Bronchial epithelial cell (primary cell): Measurements from ENCODE around the gene EIF3C. TPM values are rescaled to one million over a fixed set of nuclear protein-coding genes. Genes with fewer than 3 reads are reported as not detected.
"Not testable (repeated sequence)": the region's sequence is repeated elsewhere in the genome, so short reads cannot be mapped to it uniquely, and the experiment has no call there.

Experiments used
- DNase-seq: peaks from one replicate; pipeline ENCODE4 v3.0.0-alpha.2; 2010; ENCODE audit warnings: low read depth
- FAIRE-seq: peaks from 2 replicates; lab custom pipeline; 2011; peaks lifted over from hg19 to GRCh38; lab: Jason Lieb, UNC
- H3K27me3 ChIP-seq: 2 replicates; pipeline ENCODE4 v1.5.1; 2011; ENCODE audit warnings: low read length; ENCODE audit not compliant: control insufficient read depth, insufficient read depth
- H3K36me3 ChIP-seq: 2 replicates; pipeline ENCODE4 v1.5.1; 2011; ENCODE audit warnings: low read length; ENCODE audit not compliant: control insufficient read depth, insufficient read depth
- H3K4me3 ChIP-seq: 2 replicates; pipeline ENCODE4 v1.5.1; 2011; ENCODE audit warnings: mild to moderate bottlenecking, low read depth, low read length, control low read depth
- total RNA-seq: library from RNA; depleted of rRNA; stranded (reverse); fragments of >200 nt; gene quantifications from 2 replicates; pipeline ENCODE4 v1.2.1, GENCODE V29; 2014

The EIF3C gene, protein sequence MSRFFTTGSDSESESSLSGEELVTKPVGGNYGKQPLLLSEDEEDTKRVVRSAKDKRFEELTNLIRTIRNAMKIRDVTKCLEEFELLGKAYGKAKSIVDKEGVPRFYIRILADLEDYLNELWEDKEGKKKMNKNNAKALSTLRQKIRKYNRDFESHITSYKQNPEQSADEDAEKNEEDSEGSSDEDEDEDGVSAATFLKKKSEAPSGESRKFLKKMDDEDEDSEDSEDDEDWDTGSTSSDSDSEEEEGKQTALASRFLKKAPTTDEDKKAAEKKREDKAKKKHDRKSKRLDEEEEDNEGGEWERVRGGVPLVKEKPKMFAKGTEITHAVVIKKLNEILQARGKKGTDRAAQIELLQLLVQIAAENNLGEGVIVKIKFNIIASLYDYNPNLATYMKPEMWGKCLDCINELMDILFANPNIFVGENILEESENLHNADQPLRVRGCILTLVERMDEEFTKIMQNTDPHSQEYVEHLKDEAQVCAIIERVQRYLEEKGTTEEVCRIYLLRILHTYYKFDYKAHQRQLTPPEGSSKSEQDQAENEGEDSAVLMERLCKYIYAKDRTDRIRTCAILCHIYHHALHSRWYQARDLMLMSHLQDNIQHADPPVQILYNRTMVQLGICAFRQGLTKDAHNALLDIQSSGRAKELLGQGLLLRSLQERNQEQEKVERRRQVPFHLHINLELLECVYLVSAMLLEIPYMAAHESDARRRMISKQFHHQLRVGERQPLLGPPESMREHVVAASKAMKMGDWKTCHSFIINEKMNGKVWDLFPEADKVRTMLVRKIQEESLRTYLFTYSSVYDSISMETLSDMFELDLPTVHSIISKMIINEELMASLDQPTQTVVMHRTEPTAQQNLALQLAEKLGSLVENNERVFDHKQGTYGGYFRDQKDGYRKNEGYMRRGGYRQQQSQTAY
- 175 and 180 TPM in 2 replicates for total RNA-seq

DNA sequence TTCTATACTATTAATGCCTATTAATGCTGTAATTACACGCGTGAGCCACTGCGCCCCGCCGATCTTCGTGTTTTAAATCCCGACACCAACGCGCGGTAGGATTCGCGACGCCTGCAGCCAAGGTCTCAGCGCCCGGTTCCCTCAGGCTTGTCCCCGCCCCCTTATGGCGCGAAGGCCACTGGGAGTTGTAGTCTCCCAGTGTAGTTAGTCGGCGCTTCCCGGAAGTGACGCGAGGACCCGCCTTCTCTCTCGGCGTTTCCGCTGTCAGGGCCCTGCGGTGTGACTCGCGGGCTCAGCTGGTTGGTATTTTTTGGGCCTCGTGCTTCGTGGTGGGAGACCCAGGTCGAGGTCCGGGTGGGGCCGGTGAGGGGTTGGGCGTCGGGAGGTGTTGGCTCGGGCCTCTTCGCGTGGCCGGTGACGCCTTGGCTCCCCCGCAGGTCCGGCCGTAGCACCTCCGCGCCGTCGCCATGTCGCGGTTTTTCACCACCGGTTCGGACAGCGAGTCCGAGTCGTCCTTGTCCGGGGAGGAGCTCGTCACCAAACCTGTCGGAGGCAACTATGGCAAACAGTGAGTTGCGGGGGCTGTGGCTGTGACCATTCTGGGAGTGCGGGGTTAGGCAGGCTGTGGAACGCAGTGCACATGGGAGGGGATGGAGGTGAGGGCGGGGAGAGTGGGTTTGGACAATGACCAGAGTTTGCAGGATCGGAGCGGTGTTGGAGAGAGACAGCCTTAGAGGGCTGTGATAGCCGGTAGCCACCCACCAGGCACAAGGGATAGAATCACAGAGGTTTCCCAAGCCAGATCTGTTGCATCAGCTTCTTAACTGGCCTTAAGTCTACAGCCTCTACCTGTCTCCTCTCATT is at the start of gene EIF3C:
Gene EIF3C, plus strand, starts transcription at position 245 of the 864 bp plus-strand sequence. Its CDS starts 223 bp downstream, at position 468.
- peak within 1 kb of the TSS; percentile 39 for H3K4me3 ChIP-seq
- not testable (repeated sequence) for H3K36me3 ChIP-seq, FAIRE-seq, DNase-seq, H3K27me3 ChIP-seq

DNA sequence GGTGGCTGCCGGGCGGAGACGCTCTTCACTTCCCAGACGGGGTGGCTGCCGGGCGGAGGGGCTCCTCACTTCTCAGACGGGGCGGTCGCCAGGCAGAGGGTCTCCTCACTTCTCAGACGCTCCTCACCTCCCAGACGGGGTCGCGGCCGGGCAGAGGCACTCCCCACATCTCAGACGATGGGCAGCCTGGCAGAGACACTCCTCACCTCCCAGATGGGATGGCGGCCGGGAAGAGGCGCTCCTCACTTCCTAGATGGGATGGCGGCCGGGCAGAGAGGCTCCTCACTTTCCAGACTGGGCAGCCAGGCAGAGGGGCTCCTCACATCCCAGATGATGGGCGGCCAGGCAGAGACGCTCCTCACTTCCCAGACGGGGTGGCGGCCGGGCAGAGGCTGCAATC is 45.0 kb upstream of the EIF3C start:
- FAIRE-seq, H3K27me3 ChIP-seq, H3K4me3 ChIP-seq, H3K36me3 ChIP-seq, DNase-seq: not testable (repeated sequence)

DNA sequence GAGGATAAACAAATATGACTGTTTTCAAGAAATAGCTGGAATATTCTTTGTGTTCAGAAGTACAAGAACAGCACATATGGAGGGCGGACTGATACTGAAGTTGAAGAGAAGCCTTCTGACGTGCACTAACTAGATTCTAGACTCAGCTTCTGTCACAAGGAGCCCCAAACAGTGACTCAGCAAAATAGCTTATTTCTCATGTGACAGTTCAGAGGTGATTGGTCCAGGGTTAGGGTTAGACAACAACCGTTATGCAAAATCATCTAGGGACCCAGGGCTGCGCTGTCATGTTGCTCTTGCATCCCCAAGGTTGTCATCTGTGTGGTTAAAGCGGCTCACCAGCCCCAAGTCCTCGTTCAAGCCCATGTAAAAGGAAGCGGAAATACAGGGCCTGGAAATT is 43.8 kb upstream of the EIF3C start:
- not testable (repeated sequence) for H3K4me3 ChIP-seq, DNase-seq, FAIRE-seq, H3K27me3 ChIP-seq, H3K36me3 ChIP-seq

DNA sequence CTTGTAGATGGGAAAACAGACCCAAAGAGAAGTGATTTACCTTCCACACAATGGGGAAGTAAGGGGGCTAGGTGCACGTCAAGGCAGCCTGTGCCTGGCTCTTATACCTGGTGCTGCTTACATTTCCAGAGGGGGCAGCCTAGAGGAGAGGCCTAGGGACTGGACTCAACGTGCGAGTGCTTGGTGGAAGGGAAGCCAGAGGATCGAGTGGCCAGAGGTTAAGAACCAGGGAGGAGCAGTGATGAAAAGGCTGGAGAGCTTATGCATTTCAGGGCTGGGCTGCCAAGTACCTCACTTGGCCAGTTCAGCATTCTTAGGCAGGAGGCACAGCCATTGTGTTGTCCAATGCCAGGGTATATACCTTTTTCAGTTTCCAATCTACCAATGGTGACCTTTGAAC is 43.1 kb upstream of the EIF3C start:
- not testable (repeated sequence) for H3K27me3 ChIP-seq, H3K4me3 ChIP-seq, DNase-seq, H3K36me3 ChIP-seq, FAIRE-seq

- DNase-seq, H3K27me3 ChIP-seq, FAIRE-seq, H3K4me3 ChIP-seq, H3K36me3 ChIP-seq: not testable (repeated sequence)
These were observed 22.8 kb upstream of the EIF3C start for GRCh38 chr16:28688327-28688952.

DNA sequence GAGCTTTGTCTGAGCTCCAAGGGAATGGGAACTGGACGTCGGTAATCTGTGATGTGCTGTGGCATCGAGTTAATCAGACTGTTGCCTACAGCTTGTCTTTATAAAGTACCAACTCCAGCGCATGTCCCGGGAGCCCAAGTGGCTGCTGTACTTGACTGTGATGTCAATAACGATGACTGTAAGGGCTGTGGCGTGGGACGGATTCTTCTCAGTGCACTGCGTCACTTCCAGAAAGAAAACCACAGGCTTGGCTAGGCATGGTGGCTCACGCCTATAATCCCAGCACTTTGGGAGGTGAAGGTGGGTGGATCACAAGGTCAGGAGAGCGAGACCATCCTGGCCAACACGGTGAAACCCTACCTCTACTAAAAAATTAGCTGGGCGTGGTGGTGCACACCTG is 21.8 kb upstream of the EIF3C start:
- FAIRE-seq, H3K4me3 ChIP-seq, DNase-seq, H3K36me3 ChIP-seq, H3K27me3 ChIP-seq: not testable (repeated sequence)

- not testable (repeated sequence) for H3K27me3 ChIP-seq, H3K4me3 ChIP-seq, H3K36me3 ChIP-seq, DNase-seq, FAIRE-seq
These were observed 19.5 kb upstream of the EIF3C start for GRCh38 chr16:28691722-28692121.

GRCh38 chr16:28693257-28693950 is 17.9 kb upstream of the EIF3C start:
- FAIRE-seq, H3K36me3 ChIP-seq, H3K27me3 ChIP-seq, H3K4me3 ChIP-seq, DNase-seq: not testable (repeated sequence)

- not testable (repeated sequence) for DNase-seq, FAIRE-seq, H3K27me3 ChIP-seq, H3K4me3 ChIP-seq, H3K36me3 ChIP-seq
These were observed 11.5 kb upstream of the EIF3C start for GRCh38 chr16:28699792-28700191.

GRCh38 chr16:28700349-28700748 is 10.9 kb upstream of the EIF3C start:
- H3K4me3 ChIP-seq, H3K36me3 ChIP-seq, DNase-seq, FAIRE-seq, H3K27me3 ChIP-seq: not testable (repeated sequence)

GRCh38 chr16:28701384-28701783 is 9.9 kb upstream of the EIF3C start:
- not testable (repeated sequence) for H3K27me3 ChIP-seq, H3K4me3 ChIP-seq, FAIRE-seq, DNase-seq, H3K36me3 ChIP-seq

GRCh38 chr16:28704246-28704645 is 7.0 kb upstream of the EIF3C start:
- not testable (repeated sequence) for H3K36me3 ChIP-seq, H3K4me3 ChIP-seq, H3K27me3 ChIP-seq, FAIRE-seq, DNase-seq
